Ishikawa (cell line): ENCODE results near the gene RASAL3.

Experiments used
- CEBPB ChIP-seq: IDR thresholded peaks from 2 replicates; pipeline ENCODE4 v1.6.1; 2012
- CREB1 ChIP-seq: IDR thresholded peaks from 2 replicates; pipeline ENCODE4 v1.6.1; 2012; ENCODE audit warnings: low read depth
- EGR1 ChIP-seq: IDR thresholded peaks from 2 replicates; pipeline ENCODE4 v1.6.1; 2012
- EP300 ChIP-seq: IDR thresholded peaks from 2 replicates; pipeline ENCODE4 v1.6.1; 2012; ENCODE audit warnings: borderline replicate concordance
- FOXM1 ChIP-seq: IDR thresholded peaks from 2 replicates; pipeline ENCODE4 v1.6.1; 2012; ENCODE audit warnings: low read depth, borderline replicate concordance
- NFIC ChIP-seq: IDR thresholded peaks from 2 replicates; pipeline ENCODE4 v1.6.1; 2012
- RAD21 ChIP-seq: IDR thresholded peaks from 2 replicates; pipeline ENCODE4 v1.6.1; 2012; ENCODE audit warnings: low read depth
- TAF1 ChIP-seq: IDR thresholded peaks from 2 replicates; pipeline ENCODE4 v1.6.1; 2012; ENCODE audit warnings: low read depth, mild to moderate bottlenecking
- TCF12 ChIP-seq: IDR thresholded peaks from 2 replicates; pipeline ENCODE4 v1.6.1; 2012; ENCODE audit warnings: low read depth
- TEAD4 ChIP-seq: IDR thresholded peaks from 2 replicates; pipeline ENCODE4 v1.6.1; 2012
- YY1 ChIP-seq: IDR thresholded peaks from 2 replicates; pipeline ENCODE4 v1.6.1; 2012; ENCODE audit warnings: low read depth
- ZBTB7A ChIP-seq: IDR thresholded peaks from 2 replicates; pipeline ENCODE4 v1.6.1; 2012; ENCODE audit warnings: low read depth
- TF ChIP-seq, protein P1 (sequence below): IDR thresholded peaks from 2 replicates; pipeline ENCODE4 v1.6.1; 2012; ENCODE audit warnings: low read depth, mild to moderate bottlenecking
- TF ChIP-seq, protein P2 (sequence below): IDR thresholded peaks from 2 replicates; pipeline ENCODE4 v1.6.1; 2012
- TF ChIP-seq, protein P3 (sequence below): IDR thresholded peaks from 2 replicates; pipeline ENCODE4 v1.6.1; 2012

RASAL3 gene

DNA sequence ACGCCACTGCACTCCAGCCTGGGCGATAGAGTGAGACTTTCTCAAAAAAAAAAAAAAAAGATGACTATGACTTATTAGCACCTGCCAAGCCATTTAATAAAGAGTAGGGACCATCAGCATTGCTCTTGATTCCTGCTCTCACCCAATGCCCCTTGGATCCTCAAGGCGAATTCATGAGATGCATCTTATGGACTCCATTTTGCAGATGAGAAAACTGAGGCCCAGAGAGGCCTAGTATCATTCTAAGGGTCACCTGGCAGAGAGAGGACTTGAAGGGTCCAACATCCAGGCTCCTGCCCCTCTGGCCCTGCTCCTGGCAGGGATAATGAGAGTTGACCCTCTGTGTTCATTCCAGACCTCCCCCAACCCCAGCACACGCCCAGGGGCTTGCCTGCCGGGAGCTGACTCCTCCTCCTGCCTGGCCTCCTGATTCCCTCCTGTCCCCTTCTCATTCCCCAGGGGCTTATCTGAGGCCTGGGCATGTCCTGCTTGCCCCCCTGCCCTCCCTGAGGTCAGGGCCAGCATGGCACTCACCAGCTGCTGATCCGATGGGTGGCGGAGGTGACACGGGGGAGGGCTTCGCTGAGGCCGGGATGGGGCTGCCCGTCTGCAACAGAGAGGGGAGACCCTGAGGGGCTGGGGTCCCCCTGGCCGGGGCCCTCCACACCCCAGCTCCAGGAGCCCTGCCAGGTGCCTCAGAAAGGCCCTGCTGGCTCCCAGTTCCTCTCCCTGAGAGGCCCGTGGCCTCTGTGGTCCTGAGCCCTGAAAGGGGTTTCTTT lies 22.0 kb downstream of the RASAL3 start:
- no peak for TF ChIP-seq EGR1
- TF ChIP-seq TEAD4: no peak
- no peak for TF ChIP-seq TCF12
- TF ChIP-seq CREB1: no peak
- TF ChIP-seq NFIC: no peak
- TF ChIP-seq, protein P1, sequence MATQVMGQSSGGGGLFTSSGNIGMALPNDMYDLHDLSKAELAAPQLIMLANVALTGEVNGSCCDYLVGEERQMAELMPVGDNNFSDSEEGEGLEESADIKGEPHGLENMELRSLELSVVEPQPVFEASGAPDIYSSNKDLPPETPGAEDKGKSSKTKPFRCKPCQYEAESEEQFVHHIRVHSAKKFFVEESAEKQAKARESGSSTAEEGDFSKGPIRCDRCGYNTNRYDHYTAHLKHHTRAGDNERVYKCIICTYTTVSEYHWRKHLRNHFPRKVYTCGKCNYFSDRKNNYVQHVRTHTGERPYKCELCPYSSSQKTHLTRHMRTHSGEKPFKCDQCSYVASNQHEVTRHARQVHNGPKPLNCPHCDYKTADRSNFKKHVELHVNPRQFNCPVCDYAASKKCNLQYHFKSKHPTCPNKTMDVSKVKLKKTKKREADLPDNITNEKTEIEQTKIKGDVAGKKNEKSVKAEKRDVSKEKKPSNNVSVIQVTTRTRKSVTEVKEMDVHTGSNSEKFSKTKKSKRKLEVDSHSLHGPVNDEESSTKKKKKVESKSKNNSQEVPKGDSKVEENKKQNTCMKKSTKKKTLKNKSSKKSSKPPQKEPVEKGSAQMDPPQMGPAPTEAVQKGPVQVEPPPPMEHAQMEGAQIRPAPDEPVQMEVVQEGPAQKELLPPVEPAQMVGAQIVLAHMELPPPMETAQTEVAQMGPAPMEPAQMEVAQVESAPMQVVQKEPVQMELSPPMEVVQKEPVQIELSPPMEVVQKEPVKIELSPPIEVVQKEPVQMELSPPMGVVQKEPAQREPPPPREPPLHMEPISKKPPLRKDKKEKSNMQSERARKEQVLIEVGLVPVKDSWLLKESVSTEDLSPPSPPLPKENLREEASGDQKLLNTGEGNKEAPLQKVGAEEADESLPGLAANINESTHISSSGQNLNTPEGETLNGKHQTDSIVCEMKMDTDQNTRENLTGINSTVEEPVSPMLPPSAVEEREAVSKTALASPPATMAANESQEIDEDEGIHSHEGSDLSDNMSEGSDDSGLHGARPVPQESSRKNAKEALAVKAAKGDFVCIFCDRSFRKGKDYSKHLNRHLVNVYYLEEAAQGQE: no peak
- no peak for TF ChIP-seq YY1
- no peak for TF ChIP-seq ZBTB7A
- TF ChIP-seq, protein P2, sequence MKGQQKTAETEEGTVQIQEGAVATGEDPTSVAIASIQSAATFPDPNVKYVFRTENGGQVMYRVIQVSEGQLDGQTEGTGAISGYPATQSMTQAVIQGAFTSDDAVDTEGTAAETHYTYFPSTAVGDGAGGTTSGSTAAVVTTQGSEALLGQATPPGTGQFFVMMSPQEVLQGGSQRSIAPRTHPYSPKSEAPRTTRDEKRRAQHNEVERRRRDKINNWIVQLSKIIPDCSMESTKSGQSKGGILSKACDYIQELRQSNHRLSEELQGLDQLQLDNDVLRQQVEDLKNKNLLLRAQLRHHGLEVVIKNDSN: no peak
- no peak for TF ChIP-seq CEBPB
- TF ChIP-seq EP300: no peak
- TF ChIP-seq RAD21: no peak
- no peak for TF ChIP-seq TAF1

DNA sequence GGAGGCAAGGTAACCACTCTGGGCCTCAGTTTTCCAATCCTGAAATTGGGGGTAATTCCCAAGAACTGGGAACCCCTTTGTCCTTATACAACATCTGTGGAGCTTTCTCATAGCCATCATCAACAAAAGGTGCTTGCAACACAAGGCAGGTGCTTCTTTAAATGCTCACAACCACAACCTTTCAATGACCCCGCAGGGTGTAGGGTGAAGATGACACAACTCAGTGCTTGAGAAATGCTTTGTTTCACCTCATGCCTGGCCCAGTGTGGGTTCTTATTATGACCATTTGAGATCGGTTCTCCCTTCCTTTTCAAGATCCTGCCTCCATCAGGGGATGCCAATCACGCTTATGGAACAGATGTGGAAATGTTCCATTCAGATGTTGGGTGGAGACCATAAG lies 23.0 kb downstream of the RASAL3 start:
- TF ChIP-seq YY1: no peak
- TF ChIP-seq EGR1: no peak
- no peak for TF ChIP-seq TCF12
- TF ChIP-seq ZBTB7A: no peak
- no peak for TF ChIP-seq EP300
- TF ChIP-seq RAD21: no peak
- TF ChIP-seq, protein P2: no peak
- TF ChIP-seq, protein P3, sequence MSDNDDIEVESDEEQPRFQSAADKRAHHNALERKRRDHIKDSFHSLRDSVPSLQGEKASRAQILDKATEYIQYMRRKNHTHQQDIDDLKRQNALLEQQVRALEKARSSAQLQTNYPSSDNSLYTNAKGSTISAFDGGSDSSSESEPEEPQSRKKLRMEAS: no peak
- TF ChIP-seq, protein P1: no peak
- no peak for TF ChIP-seq TAF1
- no peak for TF ChIP-seq TEAD4
- TF ChIP-seq NFIC: no peak
- TF ChIP-seq CREB1: no peak
- no peak for TF ChIP-seq CEBPB
- no peak for TF ChIP-seq FOXM1

DNA sequence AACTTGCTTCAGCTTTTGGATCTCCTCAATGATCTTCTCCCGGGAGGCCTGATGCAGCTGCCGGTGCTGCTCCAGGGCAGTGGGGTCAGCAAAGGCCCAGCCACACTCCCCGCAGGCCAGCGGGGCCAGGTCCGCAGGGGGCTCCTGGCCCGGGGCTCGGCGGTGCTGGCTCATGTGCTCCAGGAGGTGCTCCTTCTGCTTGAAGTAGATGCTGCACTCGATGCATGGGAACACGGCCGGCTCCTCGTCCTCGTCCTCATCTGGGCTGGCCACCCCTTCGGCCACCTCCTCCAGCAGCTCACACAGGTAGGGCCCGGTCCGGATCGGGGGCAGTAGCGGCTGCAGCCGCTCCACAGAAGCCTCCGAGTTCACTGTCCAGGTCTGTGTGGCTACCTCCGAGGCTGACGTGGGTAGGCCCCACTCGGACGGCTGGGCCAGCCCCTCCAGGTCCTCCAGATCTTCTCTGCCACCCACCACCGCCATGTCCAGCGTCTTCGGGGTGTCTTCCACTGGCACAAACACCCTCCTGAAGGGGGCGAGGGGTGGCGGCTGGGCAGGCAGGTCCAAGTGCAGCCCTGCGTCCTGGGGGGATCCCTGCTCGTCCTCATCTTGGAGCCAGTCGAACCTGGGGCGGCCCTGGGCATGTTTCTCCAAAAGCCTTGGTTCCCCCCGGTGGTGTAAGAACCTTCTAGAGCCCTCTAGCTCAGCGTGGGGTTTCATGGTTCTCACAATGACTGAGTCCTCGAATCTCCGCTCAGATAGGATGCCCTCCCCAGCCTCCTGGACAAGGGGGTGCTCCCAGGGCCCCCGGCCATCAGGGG lies 24.3 kb downstream of the RASAL3 start:
- TF ChIP-seq YY1 (no peak), TCF12 (no peak), TEAD4 (no peak), CREB1 (no peak), EP300 (no peak), ZBTB7A (no peak), EGR1 (no peak), FOXM1 (no peak)
- TF ChIP-seq, protein P3: no peak
- TF ChIP-seq, protein P1: no peak
